ENCODE results near the gene ZNF282.

DNA sequence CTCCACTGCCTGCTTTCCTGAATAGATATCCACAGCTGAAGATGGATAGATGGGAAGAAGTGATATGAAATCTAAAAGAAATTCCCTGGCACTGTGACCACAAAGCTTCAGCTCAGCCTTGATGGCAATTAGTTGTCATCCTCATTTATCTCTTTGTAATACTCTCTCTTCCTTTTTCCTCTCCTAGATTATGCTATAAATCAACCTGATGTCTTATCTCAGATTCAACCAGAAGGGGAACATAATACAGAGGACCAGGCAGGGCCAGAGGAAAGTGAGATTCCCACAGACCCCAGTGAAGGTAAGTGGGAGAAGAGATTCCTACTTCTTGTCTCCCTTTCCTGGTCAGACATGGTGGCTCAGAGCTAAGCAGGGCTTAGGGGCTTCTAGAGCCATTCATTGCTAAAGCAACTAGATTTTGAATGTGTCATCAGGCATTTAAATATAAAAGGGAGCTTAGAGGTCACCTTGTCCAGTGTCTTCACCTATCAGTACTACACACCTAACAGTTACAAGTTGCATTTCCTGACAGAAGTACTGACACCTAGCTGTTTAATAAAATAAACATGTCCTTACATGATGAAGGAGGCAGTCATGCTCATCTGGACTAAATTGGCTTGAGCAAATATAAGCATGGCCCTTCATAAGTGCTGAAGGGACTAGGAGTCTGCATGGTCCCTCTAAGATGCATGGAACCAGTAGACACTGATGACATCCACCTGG lies 28.6 kb upstream of the ZNF282 start:
- TF ChIP-seq POLR2A (IDR thresholded peaks at IDR 0.05; ENCODE audit: low read depth) (no peak), POLR2AphosphoS5 (IDR thresholded peaks at IDR 0.05) (no peak)
- TF ChIP-seq, protein P1, sequence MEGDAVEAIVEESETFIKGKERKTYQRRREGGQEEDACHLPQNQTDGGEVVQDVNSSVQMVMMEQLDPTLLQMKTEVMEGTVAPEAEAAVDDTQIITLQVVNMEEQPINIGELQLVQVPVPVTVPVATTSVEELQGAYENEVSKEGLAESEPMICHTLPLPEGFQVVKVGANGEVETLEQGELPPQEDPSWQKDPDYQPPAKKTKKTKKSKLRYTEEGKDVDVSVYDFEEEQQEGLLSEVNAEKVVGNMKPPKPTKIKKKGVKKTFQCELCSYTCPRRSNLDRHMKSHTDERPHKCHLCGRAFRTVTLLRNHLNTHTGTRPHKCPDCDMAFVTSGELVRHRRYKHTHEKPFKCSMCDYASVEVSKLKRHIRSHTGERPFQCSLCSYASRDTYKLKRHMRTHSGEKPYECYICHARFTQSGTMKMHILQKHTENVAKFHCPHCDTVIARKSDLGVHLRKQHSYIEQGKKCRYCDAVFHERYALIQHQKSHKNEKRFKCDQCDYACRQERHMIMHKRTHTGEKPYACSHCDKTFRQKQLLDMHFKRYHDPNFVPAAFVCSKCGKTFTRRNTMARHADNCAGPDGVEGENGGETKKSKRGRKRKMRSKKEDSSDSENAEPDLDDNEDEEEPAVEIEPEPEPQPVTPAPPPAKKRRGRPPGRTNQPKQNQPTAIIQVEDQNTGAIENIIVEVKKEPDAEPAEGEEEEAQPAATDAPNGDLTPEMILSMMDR (IDR thresholded peaks at IDR 0.05) = no peak
